Measurements from ENCODE around the gene EVL. TPM values are rescaled to one million over a fixed set of nuclear protein-coding genes. Genes with fewer than 3 reads are reported as not detected.

EVL gene
- total and polyA plus RNA-seq, 2 of the 8 experiments (the other 6 are each of a cell fraction or from before 2014, with no cell fraction given) = 30.7 to 64.6 TPM

- 83% methylated on average over 8 of the region's 8 CpGs; no CpG with 5 or more reads in 1 of the 2 experiments for WGBS, 2 experiments (ENCODE audit: extremely low coverage in 1 of 2, insufficient coverage in 1 of 2, insufficient read length in 1 of 2, insufficient replicate concordance in 2 of 2, low coverage in 1 of 2, low lambda C conversion rate in 2 of 2, missing lambda C conversion rate in 1 of 2)
- FAIRE-seq (no peak), DNase-seq (ENCODE audit: low read depth in 1 of 2, low spot score in 2 of 2) (no peak)
- Histone ChIP-seq H2BK120ac (replicated peaks; ENCODE audit: low read depth, low read length) (no peak overlapping the region), H3K27me3 (replicated peaks in 1 of 4; ENCODE audit: control insufficient read depth in 3 of 4, extremely low read depth in 1 of 4, insufficient read depth in 3 of 4, low read length in 3 of 4) (no peaks in the 10 kb centered on the region), H3K79me2 (ENCODE audit: control insufficient read depth in 1 of 2, insufficient read depth in 2 of 2, low read length in 2 of 2) (no peaks in the 10 kb centered on the region), H4K20me1 (replicated peaks in 1 of 2; ENCODE audit: control insufficient read depth in 1 of 2, insufficient read depth in 2 of 2, low read length in 2 of 2) (peaks cover 0 to 6% of the 10 kb centered on the region in 2 experiments), H2BK15ac (ENCODE audit: low read length) (no peak overlapping the region), H2BK20ac (ENCODE audit: low read length) (no peak overlapping the region), H3K4me2 (ENCODE audit: insufficient read depth in 1 of 2, low read depth in 2 of 2, low read length in 2 of 2) (no peak overlapping the region), H3K18ac (ENCODE audit: extremely low read depth, low read length) (no peak overlapping the region), H3K27ac (ENCODE audit: low read depth, low read length) (no peak overlapping the region), H3K4me3 (ENCODE audit: extremely low read depth in 1 of 4, insufficient read depth in 2 of 4, low read depth in 3 of 4, low read length in 4 of 4) (no peak overlapping the region), H2AK5ac (ENCODE audit: low read depth, low read length) (no peak overlapping the region), H2AFZ (ENCODE audit: low read length) (no peak overlapping the region), H3K4me1 (replicated peaks in 1 of 4; ENCODE audit: control insufficient read depth in 3 of 4, insufficient read depth in 4 of 4, low read length in 3 of 4) (no peaks in the 10 kb centered on the region), H3K79me1 (ENCODE audit: low read depth, low read length) (no peaks in the 10 kb centered on the region), H4K5ac (ENCODE audit: insufficient read length, low read depth, low read length) (no peak overlapping the region), H3K36me3 (ENCODE audit: control insufficient read depth in 2 of 4, insufficient read depth in 4 of 4, low read length in 3 of 4) (no peaks in the 10 kb centered on the region), H2BK12ac (ENCODE audit: low read depth, low read length) (no peak overlapping the region), H4K91ac (replicated peaks; ENCODE audit: insufficient read length, low read length) (no peak overlapping the region), H3K56ac (replicated peaks; ENCODE audit: insufficient read length, low read depth, low read length) (no peak overlapping the region), H4K8ac (ENCODE audit: extremely low read depth, insufficient read depth, low read length) (no peak overlapping the region), H3K14ac (ENCODE audit: insufficient read length) (no peak overlapping the region), H3K23ac (ENCODE audit: insufficient read length) (no peak overlapping the region), H2BK5ac (ENCODE audit: low read depth, low read length) (no peak overlapping the region), H3K23me2 (ENCODE audit: low read depth, low read length) (no peaks in the 10 kb centered on the region), H3K9ac (replicated peaks in 1 of 4; ENCODE audit: extremely low read depth in 1 of 4, low read depth in 3 of 4, low read length in 3 of 4) (no peak overlapping the region), H3K4ac (replicated peaks; ENCODE audit: insufficient read length, low read depth, low read length) (no peak overlapping the region), H3K9me3 (ENCODE audit: insufficient read depth in 2 of 2, low read depth in 1 of 2, low read length in 1 of 2) (no peaks in the 10 kb centered on the region)
- POLR2A ChIA-PET (ENCODE audit: partially characterized antibody) = no interaction called here
- no peak for TF ChIP-seq KDM1A (IDR thresholded peaks at IDR 0.05; ENCODE audit: borderline replicate concordance, low read length)
- TF ChIP-seq ASH2L (IDR thresholded peaks at IDR 0.05; ENCODE audit: low read length) = no peak
- no peak for TF ChIP-seq TAF7 (optimal IDR thresholded peaks at IDR 0.05; ENCODE audit: borderline replicate concordance, low read depth, low read length)
- CTCF ChIA-PET (ENCODE audit: partially characterized antibody) = interaction anchor here (1.2 to 12.1 kb wide), 6 partner anchors 10 to 137 kb away, joined by 3 to 104 read pairs (median 8); no protein-coding TSS in a partner anchor
Measured at GRCh38 chr14:100119251-100119650, 54.0 kb downstream of the EVL start.

Data from H1 (cell line).